NCI-H2171 treated with DMSO at 0.1 percent for 48 hours (cell line): Measurements from ENCODE around the gene CALM1.

Experiments
- DNase-seq: peaks from one replicate; lab custom pipeline; 2025; lab: John Stamatoyannopoulos, UW

The CALM1 gene

GRCh38 chr14:90443161-90444076, 46.6 kb downstream of the CALM1 start:
- DNase-seq, result peak; percentile 35

- peak; percentile 77 for DNase-seq
Measured at GRCh38 chr14:90444077-90444696, 47.4 kb downstream of the CALM1 start.

GRCh38 chr14:90445011-90445410, 48.2 kb downstream of the CALM1 start:
- no peak for DNase-seq

- no peak for DNase-seq
Measured at GRCh38 chr14:90446405-90446804, 49.6 kb downstream of the CALM1 start.

DNA sequence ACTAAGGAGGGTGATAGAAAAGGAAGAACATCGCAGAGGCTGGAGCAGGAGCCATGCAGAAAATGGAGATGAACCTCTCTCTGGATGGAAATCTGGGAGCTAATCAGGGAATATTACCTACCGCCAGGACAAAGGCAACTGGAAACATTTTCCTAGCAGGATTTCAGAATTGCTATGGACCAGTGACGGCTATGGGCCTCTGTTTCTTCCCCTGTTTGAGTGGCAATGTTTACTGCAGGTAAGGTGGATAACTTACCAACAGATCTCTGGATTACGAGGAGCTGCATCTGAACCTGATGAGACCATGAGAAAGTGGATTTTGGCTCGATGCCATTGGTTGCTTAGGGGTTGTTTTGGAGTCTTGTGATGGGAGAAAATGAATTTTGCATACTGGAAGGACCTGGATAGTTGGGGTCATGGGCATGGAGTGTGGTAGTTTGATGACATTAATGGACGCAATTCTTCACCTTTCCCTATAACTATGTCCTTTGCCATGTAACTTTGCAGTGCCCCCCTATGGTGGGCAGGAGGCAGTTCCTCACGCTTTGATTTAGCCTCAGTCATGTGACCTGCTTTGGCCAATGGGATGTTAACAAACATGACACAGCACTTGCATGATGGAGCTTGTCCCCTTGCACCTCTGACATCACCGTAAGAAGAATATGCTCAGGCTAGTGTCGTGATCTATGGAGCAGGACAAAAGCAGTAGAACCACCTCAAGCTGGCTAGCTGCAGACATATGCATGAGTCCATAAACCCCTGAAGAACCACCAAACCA, 51.1 kb downstream of the CALM1 start:
- no peak for DNase-seq

DNA sequence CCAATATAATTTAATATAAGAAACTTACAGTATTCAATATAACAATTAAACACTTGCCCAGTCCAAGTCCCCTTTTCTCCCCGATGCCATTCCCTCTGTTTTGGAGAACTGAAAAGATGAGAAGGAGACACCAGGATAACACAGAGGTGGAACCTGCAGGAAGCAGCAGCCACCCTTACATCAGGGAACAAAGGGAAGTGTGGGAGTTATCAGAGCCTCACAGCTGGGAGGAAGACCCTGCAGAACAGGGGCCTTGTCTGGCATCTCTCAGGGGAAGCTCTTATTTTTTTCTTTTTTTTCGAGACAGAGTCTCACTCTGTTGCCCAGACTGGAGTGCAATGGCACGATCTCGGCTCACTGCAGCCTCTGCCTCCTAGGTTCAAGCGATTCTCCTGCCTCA, 52.6 kb downstream of the CALM1 start:
- DNase-seq, result no peak

DNA sequence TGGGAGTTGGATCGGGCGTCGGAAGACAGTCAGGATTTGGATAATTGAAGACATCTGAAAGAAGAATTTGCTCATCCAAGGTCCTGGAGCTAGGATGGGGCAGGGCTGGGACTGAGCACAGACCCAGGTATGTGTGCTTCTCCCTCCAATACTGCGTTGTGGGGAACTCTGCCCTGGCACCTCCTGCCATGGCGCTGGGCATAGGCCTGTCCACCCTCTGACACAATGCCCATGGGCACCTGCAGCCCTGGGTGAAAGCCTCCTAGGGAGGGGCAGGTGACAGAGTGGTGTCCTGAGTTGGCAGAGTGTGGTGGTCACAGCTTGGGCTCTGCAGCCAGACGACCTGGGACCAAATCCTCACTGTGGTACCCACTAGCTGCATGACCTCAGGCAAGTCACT, 53.3 kb downstream of the CALM1 start:
- DNase-seq, result no peak

DNA sequence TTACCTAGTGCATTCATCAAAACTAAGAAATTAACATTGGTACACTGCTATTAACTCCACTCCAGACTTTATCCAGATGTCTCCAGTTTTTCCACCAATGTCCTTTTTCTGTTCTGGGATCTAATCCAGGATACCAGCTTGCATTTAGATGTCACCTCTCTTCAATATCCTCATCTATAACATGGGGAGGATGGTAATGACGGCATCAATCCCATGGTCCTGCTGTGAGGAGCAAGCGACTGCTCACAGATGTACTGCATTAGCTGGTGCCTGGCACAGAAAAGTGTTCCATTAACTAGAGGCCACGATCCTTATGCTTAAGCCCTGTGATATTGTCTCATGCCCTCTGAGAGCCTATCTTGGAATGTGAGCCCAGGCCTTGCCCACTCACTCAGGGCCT, 53.8 kb downstream of the CALM1 start:
- peak; percentile 38 for DNase-seq

DNA sequence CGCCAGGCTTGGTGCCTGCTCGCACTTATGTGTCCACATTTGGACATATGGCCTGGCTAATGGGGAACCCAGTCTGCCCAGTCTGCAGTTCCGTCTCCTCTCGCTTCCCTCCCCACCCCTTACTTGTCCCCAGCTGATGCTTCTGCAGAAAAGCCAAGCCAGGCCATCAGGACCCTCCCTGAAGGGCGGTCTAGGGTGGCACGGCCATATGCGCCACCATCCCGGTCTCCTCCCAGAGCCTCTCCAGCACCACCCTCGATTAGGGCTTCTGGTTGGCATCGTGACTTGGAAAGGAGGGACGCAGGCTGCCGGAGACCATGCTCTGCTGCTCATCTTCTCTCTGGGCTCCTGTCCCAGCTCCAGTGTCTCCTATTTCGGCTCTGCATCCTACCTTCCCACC, 54.6 kb downstream of the CALM1 start:
- DNase-seq, result no peak

DNA sequence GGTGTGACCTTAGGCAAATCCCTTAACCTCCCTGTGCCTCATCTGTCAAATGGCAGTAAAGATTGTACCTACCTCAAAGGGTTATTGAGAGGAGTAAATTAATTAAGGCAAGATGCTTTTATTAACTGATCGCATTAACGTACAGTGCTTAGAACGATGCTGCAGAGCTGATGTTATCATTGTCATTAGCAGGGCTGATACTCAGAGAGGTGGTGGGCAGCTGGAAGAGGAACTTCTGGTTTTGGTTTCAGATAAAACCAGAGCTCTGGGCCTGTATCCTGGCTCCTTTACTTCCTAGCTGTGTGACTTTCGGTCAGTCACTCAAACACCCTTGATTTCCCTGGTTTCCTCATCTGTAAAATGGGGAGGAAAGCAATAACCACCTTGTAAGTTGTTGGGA, 55.1 kb downstream of the CALM1 start:
- DNase-seq, result no peak

- no peak for DNase-seq
Measured at GRCh38 chr14:90452366-90452765, 55.5 kb downstream of the CALM1 start.

GRCh38 chr14:90453401-90453951, 56.6 kb downstream of the CALM1 start:
- DNase-seq, result peak; percentile 42

DNA sequence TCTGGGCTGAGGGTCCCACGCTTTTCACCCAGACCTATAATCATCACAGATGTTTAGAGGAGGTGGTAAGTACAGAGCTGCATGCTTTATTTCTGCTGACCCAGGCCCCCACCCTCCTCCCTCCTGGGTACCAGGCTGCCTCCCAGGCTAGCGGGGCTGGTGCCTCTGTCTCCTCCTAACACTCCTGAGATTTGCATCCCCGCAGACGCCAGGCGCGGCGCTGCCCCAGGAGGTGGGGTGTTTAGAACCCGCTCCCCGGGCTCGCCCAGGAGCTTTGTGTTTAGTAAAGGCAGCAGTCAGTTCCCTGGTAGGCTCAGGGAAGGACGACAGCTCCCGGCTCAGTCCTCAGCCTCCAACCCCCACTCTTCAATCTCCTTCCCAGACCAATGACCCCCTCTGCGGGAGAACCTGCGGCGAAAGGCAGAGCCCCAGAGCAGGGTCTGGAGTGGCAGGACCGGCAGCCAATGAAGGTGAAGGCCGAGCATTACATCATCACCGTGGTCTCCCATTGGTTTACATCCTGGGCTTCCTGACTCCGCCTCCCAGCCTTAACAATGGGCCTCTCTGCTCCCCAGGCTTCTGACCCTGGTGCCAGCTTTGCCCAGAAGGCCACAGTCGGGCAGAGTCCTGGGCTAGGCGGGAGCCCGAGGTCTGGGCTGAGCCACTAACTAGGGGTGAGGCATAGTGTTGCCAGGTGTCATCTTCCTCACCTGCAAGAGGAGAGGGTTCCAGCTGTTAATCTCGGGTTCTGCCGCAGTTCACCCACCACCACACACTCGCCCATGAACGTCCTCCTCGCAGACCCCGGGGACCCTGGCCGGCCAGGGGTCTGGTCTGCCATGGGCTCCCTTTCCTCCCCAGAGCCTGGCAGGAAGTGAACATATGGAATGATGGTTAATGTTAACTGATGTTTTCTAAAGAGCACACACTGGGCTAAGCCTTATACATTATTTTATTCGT, 57.5 kb downstream of the CALM1 start:
- peak; percentile 92 for DNase-seq

DNA sequence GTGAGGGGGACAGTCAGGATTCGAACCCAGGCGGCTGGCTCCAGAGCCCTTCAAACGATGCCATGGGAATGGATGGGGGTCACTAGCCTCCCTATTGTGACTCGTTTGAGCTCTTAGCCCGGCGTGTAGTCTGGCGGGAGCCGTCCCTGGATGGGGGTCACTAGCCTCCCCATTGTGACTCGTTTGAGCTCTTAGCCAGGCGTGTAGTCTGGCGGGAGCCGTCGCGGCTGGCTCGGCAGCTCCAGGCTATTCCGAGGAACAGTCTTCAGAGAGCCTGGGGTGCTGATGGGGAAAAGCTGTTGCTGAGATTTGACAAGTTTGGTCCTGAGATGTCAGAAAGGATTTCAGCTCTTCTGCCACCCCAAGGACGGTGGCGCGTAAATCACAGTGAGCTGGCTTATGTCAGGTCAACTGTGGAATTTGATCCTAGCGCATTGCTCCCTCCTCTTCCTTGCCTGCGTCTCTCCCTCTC, 58.3 kb downstream of the CALM1 start:
- no peak for DNase-seq

DNA sequence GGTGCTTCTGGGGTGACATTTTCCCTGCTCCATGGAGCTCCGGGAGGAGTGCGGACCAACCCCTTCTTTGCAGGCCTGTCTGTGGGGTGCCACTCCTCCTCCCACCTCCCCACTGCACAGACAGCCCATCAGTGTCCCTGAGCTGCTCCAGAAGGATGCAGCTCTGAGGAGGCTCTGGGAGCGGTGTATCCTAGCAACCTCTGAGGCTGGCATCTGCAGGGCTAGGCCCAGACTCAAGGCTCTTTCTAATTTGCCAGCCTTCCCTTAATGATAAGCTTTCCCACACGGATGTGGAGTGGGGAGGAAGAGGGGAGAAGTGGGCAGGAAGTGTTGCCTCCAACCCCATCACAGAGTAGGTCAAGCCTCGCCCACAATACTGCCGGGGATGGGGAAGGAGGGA, 59.7 kb downstream of the CALM1 start:
- DNase-seq, result peak; percentile 20

- DNase-seq, result no peak
Measured at GRCh38 chr14:90457186-90457585, 60.4 kb downstream of the CALM1 start.
